ENCODE results near the gene FKTN.

DNA sequence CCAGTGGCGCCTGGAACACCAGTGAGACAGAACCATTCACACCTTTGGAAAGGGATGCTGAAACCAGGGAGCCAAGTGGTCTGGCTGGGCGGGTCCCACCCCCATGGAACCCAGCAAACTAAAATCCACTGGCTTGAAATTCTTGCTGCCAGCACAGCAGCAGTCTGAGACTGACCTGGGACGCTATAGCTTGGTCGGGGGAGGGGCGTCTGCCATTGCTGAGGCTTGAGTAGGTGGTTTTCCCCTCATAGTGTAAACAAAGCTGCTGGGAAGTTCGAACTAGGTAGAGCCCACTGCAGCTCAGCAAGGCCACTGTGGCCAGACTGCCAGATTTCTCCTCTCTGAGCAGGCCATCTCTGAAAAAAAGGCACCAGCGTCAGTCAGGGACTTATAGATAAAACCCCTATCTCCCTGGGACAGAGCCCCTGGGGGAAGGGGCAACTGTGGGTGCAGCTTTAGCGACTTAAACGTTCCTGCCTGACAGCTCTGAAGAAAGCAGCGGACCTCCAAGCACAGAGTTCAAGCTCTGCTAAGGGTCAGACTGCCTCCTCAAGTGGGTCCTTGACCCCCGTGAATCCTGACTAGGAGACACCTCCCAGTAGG, 42.0 kb upstream of the FKTN start:
- TF ChIP-seq POLR2A (IDR thresholded peaks at IDR 0.05) (no peak), CTCF (IDR thresholded peaks at IDR 0.05) (no peak)

Measured in stomach (tissue), 4 donors.